ENCODE measurements around the gene ZKSCAN3.

DNA sequence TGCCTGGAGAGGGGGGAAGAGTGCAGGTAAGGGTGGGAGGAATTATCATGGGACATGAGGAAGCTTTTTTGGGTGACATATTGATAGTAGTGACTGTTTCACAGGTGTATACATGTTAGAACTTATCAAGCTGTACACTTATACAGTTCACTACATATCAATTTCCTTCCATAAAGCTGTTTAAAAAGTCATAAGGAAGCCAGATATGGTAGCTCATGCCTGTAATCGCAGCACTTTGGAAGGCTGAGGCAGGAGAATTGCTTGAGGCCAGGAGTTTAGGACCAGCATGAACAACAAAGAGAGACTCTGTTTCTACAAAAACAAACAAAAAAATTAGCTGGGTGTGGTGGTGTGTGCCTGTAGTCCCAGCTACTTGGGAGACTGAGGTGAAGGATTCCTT, 28.1 kb downstream of the ZKSCAN3 start:
- no peak for TF ChIP-seq POLR2A (IDR thresholded peaks at IDR 0.05; ENCODE audit: low read length)
- TF ChIP-seq GATA1 (IDR thresholded peaks at IDR 0.05; ENCODE audit: low read depth, low read length) = no peak
